AG10803 (cell line): ENCODE data around the gene TM9SF2.

Experiments
- DNase-seq: peaks from one replicate; pipeline ENCODE4 v3.0.0; 2010; ENCODE audit warnings: low read depth
- H3K4me3 ChIP-seq: 2 replicates; pipeline ENCODE4 v1.5.1; 2011; ENCODE audit warnings: mild to moderate bottlenecking, low read length, control low read depth
- TF ChIP-seq, protein P1 (sequence below): conservative IDR thresholded peaks from 2 replicates; pipeline ENCODE4 v1.5.1; 2011; ENCODE audit warnings: mild to moderate bottlenecking, low read length, control low read depth, inconsistent platforms

TM9SF2 gene

GRCh38 chr13:99553033-99553432, 51.8 kb downstream of the TM9SF2 start:
- no peak for DNase-seq
- no peak overlapping the region for H3K4me3 ChIP-seq
- TF ChIP-seq, protein P1, sequence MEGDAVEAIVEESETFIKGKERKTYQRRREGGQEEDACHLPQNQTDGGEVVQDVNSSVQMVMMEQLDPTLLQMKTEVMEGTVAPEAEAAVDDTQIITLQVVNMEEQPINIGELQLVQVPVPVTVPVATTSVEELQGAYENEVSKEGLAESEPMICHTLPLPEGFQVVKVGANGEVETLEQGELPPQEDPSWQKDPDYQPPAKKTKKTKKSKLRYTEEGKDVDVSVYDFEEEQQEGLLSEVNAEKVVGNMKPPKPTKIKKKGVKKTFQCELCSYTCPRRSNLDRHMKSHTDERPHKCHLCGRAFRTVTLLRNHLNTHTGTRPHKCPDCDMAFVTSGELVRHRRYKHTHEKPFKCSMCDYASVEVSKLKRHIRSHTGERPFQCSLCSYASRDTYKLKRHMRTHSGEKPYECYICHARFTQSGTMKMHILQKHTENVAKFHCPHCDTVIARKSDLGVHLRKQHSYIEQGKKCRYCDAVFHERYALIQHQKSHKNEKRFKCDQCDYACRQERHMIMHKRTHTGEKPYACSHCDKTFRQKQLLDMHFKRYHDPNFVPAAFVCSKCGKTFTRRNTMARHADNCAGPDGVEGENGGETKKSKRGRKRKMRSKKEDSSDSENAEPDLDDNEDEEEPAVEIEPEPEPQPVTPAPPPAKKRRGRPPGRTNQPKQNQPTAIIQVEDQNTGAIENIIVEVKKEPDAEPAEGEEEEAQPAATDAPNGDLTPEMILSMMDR: no peak

DNA sequence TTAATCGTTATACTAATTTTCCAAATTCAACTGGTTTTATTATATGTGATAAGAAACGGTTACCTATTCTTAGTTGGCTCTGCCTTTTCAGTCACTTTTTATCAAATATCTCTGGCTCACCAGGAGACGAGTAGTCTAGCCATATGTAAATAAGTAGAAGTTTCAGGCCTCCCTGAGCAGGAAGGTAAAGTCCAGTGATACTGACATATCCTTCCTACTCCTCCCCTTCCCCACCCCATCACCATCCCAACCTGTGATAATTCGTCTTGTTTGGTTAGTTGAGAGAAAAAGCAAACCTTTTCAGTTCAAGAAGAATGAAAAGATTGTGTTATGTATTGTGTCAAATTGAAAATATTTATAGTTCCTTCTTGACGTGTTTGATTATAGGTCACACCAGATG, 53.9 kb downstream of the TM9SF2 start:
- no peak for DNase-seq
- no peak overlapping the region for H3K4me3 ChIP-seq
- TF ChIP-seq, protein P1: no peak

DNA sequence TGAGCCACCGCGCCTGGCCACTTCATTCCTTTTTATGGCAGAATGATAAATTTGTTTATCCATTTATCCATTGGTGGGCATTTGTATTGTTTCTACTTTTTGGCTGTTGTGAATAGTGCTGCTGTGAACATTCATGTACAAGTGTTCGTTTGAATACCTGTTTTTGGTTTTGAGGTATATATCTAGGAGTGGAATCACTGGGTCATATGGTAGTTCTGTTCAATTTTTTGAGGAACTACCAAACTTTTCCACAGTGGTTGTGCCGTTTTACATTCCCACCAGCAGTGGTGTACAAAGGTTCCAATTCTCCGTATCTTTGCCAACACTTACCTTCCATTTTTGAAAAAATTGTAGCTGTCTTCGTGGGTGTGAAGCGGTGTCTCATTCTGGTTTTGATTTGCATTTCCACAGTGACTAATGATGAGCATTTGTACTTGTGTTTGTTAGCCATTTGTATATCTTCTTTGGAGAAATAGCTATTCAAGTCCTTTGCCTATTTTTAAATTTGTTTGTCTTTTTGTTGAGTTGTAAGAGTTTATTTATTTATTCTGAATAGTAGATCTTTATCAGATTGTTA, 55.7 kb downstream of the TM9SF2 start:
- DNase-seq: no peak
- no peak overlapping the region for H3K4me3 ChIP-seq
- TF ChIP-seq, protein P1: no peak

- TF ChIP-seq, protein P1: no peak
- DNase-seq: no peak
Measured at GRCh38 chr13:99558570-99559180, 57.4 kb downstream of the TM9SF2 start.

GRCh38 chr13:99559560-99559959, 58.3 kb downstream of the TM9SF2 start:
- TF ChIP-seq, protein P1: no peak
- H3K4me3 ChIP-seq: no peak overlapping the region
- DNase-seq: no peak

More at GRCh38 chr13:99558570-99559180, 57.4 kb downstream of the TM9SF2 start:
- H3K4me3 ChIP-seq: no peak overlapping the region

DNA sequence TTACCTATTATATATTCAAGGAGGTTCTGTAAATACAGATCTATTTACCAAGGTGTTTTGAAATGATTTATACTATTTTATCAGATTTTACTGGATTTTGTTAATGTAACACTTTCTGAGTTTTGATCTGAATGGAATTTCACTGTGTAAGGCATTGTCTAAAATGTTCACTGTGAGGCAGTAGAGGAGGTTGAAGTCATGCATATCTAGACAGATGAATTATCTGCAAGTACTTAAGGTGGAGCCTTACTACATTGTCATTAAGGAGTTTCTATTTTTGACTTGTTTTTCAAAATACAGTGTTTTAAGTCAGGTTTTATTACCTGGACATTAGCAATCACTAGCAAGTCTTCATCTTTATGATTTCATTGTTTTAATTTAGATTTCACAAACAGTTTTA, 62.1 kb downstream of the TM9SF2 start:
- DNase-seq: no peak
- TF ChIP-seq, protein P1: no peak
- no peak overlapping the region for H3K4me3 ChIP-seq

GRCh38 chr13:99564386-99564785, 63.1 kb downstream of the TM9SF2 start:
- peak; percentile 49 for DNase-seq
- no peak overlapping the region for H3K4me3 ChIP-seq
- TF ChIP-seq, protein P1: no peak
